ENCODE measurements around the gene KDM4F. TPM values are rescaled to one million over a fixed set of nuclear protein-coding genes. Genes with fewer than 3 reads are reported as not detected.

Gene KDM4F
- total RNA-seq, 6 experiments from 2014 or later = not detected

- Mint-ChIP-seq H3K4me1 (ENCODE audit: low read depth) (peaks cover 28% of the 10 kb centered on the region), H3K9me3 (no peaks in the 10 kb centered on the region), H3K27ac (no peak overlapping the region), H3K36me3 (ENCODE audit: low read depth) (peaks cover 9% of the 10 kb centered on the region; the same call in 1 of the 2 replicates), H3K27me3 (ENCODE audit: insufficient read depth) (peaks cover 2% of the 10 kb centered on the region), H3K4me3 (no peak overlapping the region)
- no peak for DNase-seq
- no peak for TF ChIP-seq CTCF (IDR thresholded peaks at IDR 0.05)
These were observed 23.7 kb downstream of the KDM4F start for GRCh38 chr11:95072948-95073347.

- DNase-seq = no peak
- no peak overlapping the region for H3K4me3 Mint-ChIP-seq
- no peaks in the 10 kb centered on the region for H3K9me3 Mint-ChIP-seq
- peaks cover 2% of the 10 kb centered on the region for H3K27me3 Mint-ChIP-seq (ENCODE audit: insufficient read depth)
- no peak overlapping the region for H3K27ac Mint-ChIP-seq
- H3K36me3 Mint-ChIP-seq (ENCODE audit: low read depth) = 0 out of 2 replicates have a peak, but pooled peaks cover 4% of the 10 kb centered on the region
- peaks cover 13% of the 10 kb centered on the region for H3K4me1 Mint-ChIP-seq (ENCODE audit: low read depth)
- TF ChIP-seq CTCF (IDR thresholded peaks at IDR 0.05) = no peak
These were observed 25.8 kb downstream of the KDM4F start for GRCh38 chr11:95074792-95075563.

GRCh38 chr11:95076416-95076815 is 27.2 kb downstream of the KDM4F start:
- Mint-ChIP-seq H3K4me1 (ENCODE audit: low read depth) (peaks cover 6% of the 10 kb centered on the region), H3K36me3 (ENCODE audit: low read depth) (no peaks in the 10 kb centered on the region), H3K9me3 (no peaks in the 10 kb centered on the region), H3K4me3 (no peak overlapping the region), H3K27me3 (ENCODE audit: insufficient read depth) (peaks cover 2% of the 10 kb centered on the region), H3K27ac (no peak overlapping the region)
- TF ChIP-seq CTCF (IDR thresholded peaks at IDR 0.05) = no peak
- DNase-seq = no peak

- H3K4me3 Mint-ChIP-seq = no peak overlapping the region
- H3K36me3 Mint-ChIP-seq (ENCODE audit: low read depth) = no peaks in the 10 kb centered on the region
- no peak for TF ChIP-seq CTCF (IDR thresholded peaks at IDR 0.05)
- H3K27me3 Mint-ChIP-seq (ENCODE audit: insufficient read depth) = peaks cover 2% of the 10 kb centered on the region; the same call in 1 of the 2 replicates
- no peaks in the 10 kb centered on the region for H3K9me3 Mint-ChIP-seq
- no peak for DNase-seq
- no peak overlapping the region for H3K27ac Mint-ChIP-seq
- peaks cover 6% of the 10 kb centered on the region for H3K4me1 Mint-ChIP-seq (ENCODE audit: low read depth)
These were observed 27.8 kb downstream of the KDM4F start for GRCh38 chr11:95076981-95077380.

GRCh38 chr11:95078526-95078925 is 29.3 kb downstream of the KDM4F start:
- Mint-ChIP-seq H3K36me3 (ENCODE audit: low read depth) (no peaks in the 10 kb centered on the region), H3K4me3 (no peak overlapping the region), H3K27me3 (ENCODE audit: insufficient read depth) (peaks cover 8% of the 10 kb centered on the region), H3K4me1 (ENCODE audit: low read depth) (peaks cover 6% of the 10 kb centered on the region), H3K9me3 (no peaks in the 10 kb centered on the region), H3K27ac (no peak overlapping the region)
- no peak for DNase-seq
- no peak for TF ChIP-seq CTCF (IDR thresholded peaks at IDR 0.05)
